Measurements from ENCODE around the gene TIMD4.

The TIMD4 gene

GRCh38 chr5:156920861-156921431 is 42.1 kb downstream of the TIMD4 start:
- DNase-seq: no peak

DNA sequence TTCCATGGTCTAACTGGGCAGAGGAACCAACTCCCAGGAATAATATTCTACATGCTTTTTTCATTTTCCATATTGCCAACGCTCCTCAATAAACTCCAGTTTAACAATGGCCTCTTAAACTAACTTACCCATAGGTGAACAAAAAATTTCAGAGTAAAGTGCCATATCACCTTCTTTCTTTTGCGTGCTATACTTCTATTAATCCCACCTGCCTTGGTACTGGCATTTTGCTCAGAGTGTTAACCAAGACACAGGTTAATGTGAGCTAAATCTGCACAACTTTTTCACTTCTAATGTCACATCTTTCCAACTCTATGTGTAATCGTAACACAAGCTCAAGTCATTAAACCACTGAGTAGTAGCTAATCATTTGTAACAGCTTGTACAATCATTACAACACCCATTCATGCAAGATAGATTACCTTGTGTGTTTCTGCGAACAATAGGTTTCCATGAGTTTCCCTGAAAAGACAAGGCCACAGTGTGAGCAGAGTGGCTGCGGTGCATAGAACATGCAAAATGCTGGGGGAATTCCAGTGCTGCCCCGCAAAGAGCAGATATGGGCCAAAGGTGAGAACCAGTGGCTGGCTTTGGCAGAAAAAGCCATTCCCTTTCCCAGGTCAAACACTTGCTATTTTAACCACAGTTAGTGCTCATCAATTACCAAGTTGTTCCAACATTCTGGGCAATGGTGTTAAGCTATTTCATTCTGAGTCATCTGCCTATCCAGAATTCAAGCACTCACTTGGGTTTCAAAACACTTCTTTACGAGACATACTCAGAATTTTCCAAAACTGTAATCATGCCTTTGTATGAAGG is 42.8 kb downstream of the TIMD4 start:
- no peak for DNase-seq

GRCh38 chr5:156918311-156918845 is 44.6 kb downstream of the TIMD4 start:
- DNase-seq: no peak

DNA sequence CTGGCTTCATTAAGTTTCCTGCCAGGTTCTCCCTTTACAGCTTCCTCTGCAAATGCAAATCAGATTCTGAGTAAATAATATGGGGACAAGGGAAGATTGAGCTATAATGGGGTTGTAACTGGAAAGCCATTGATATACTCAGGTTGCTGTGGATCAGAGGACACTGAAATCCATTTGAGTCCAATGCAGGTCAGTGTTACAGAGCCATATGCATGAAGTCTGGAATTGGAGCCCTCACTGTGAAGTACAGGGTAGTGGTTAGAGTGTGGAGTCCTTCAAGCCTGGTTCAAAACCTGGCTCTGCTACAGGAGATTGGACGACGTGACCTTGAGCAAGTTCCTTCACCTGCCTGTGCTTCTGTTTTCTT is 48.7 kb downstream of the TIMD4 start:
- no peak for DNase-seq

DNA sequence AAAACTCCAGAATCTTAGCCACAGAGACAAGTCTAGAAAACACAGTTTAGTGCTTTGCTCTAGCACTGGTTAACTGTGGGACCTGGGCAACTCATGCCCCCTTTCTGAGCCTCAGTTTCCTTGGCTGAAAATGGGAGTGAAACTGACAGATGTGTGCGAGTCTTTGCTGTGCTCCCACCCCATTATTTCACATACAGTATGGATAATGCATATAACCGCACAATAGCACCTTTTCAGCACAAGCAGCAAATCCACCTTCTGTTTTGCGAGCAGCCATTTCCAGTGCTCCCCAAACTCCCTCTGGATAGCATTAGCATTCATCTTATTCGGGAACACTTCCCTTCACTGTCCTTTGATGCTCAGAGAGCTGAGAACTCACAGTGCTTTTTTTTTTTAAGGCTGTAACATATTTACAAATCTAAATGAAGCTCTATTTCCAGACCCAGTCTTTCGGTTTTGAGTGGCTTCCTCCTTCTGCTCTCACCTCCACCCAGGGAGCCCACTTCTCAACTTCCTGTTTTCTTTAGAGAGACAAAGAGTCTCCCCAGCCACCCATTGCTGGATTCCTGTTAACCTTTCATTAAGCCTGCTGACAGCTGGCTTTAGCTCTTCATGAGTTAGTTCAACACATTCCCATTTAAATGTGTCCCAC is 49.2 kb downstream of the TIMD4 start:
- DNase-seq: no peak

GRCh38 chr5:156913355-156913718 is 49.7 kb downstream of the TIMD4 start:
- DNase-seq: no peak

GRCh38 chr5:156912869-156913268 is 50.2 kb downstream of the TIMD4 start:
- no peak for DNase-seq

- no peak for DNase-seq
These were observed 53.8 kb downstream of the TIMD4 start for GRCh38 chr5:156909180-156909579.

GRCh38 chr5:156907667-156908066 is 55.4 kb downstream of the TIMD4 start:
- no peak for DNase-seq

DNA sequence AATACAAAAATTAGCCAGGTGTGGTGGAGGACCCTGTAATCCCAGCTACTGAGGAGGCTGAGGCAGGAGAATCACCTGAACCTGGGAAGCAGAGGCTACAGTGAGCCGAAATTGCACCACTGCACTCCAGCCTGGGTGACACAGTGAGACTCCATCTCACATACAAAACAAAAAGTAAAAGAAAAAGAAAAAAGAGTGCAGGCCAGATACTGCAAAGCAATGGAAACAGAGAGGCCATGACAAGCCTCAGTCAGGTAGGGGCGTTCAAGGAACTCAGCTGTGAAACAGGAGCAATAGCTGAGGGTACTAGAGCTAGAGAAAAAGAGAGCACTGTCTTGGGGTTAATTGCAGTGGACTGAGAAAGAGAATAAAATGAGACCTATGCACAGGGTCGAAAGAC is 56.2 kb downstream of the TIMD4 start:
- no peak for DNase-seq

- no peak for DNase-seq
These were observed 66.5 kb downstream of the TIMD4 start for GRCh38 chr5:156896546-156896945.

GRCh38 chr5:156893517-156893916 is 69.5 kb downstream of the TIMD4 start:
- DNase-seq: no peak

DNA sequence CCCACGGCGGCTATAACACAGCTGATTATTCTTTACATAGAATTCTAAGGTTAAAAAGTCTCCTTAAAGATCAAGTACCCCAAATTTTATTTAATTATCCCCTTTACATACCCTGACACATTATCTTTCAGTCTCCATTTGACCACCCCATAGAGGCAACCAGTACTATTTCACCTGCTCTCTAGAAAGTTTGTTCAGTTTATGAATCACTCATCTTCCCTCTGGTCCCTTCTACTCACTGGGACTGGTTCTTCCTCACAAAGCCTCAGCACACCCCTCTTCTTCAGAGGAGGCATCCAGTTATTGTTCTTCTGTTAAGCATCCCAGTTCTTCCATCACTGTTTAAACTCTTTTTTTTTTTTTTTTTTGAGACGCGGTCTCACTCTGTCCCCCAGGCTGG is 70.2 kb downstream of the TIMD4 start:
- DNase-seq: no peak

- no peak for DNase-seq
These were observed 70.8 kb downstream of the TIMD4 start for GRCh38 chr5:156892223-156892622.

DNA sequence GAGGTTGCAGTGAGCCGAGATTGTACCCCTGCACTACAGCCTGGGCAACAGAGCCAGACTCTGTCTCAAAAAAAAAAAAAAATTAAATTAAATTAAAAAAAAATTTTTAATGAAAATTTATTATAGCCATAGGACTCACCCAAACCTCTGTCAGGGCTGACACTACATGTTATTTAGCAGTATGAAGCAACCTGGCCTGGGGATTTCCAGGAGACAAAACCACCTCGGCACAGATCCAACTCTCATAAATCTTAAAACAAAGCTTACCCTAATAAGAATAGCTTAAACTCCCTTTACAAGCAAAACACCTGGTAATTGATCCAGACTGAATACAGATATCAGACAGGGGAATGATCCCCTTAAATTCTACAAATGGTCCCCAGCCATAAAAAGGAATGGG is 74.5 kb downstream of the TIMD4 start:
- no peak for DNase-seq

GRCh38 chr5:156883316-156883875 is 79.6 kb downstream of the TIMD4 start:
- DNase-seq: no peak

DNA sequence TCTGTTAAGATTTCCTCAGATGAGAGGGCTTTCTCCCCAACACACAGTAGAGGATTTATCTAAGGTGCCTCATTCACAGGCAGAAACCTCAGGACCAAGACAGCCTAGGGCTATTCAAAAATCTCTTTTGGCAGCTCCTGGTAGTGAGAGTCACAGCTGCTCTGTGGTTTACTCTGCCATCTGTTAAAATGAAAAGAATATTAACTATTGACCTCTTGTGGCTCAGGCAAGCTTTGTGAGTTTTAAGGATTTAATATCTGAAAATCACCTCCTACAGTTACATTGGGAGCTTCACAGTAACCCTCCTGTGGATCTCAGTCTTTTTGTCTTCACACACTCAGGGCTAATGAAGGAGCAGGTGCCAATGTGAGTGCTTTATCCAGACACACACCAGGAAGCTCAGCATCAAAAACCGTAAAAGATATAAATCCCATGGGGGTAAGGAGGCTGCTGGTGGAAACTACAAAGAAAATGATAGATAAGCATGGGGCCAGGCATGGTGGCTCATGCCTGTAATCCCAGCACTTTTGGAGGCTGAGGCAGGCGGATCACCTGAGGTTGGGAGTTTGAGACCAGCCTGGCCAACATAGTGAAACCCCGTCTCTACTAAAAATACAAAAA is 83.3 kb downstream of the TIMD4 start:
- no peak for DNase-seq

GRCh38 chr5:156871212-156871611 is 91.8 kb downstream of the TIMD4 start:
- no peak for DNase-seq

DNA sequence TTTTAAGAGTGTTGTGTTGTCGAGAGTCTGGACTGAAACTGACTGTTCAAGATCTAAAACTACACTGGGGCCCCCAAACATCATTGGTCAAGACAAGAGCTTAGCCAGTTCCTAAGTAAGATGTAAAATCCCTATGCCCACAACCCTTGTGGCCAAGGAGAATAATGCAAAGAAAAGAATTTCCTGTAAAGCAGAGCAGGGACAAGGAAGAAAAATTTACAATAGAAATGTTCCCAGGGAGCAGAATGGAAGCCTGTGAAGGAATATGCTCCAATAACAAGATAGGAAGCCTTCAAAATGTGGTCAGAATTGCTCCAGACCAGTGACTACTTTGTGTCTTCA is 92.6 kb downstream of the TIMD4 start:
- no peak for DNase-seq

Data from NCI-H187 treated with DMSO at 0.1 percent for 48 hours (cell line).